ENCODE results near the gene ANO5. TPM values are rescaled to one million over a fixed set of nuclear protein-coding genes. Genes with fewer than 3 reads are reported as not detected.

Gene ANO5
- total and polyA plus RNA-seq, 2 of the 8 experiments (the other 6 are each of a cell fraction or from before 2014, with no cell fraction given), result 2.6 to 5.0 TPM

- TF ChIP-seq CHD7 (IDR thresholded peaks at IDR 0.05; ENCODE audit: insufficient replicate concordance, low read length) (no peak), RNF2 (IDR thresholded peaks at IDR 0.05; ENCODE audit: borderline replicate concordance, low read depth, low read length, missing control alignments, poor library complexity, severe bottlenecking) (no peak), NRF1 (IDR thresholded peaks at IDR 0.05; ENCODE audit: low read depth, low read length) (no peak), POLR2AphosphoS5 (IDR thresholded peaks at IDR 0.05; ENCODE audit: low read depth, low read length) (no peak; the same call in 1 of the 2 replicates), BACH1 (IDR thresholded peaks at IDR 0.05; ENCODE audit: low read length) (no peak), SP1 (IDR thresholded peaks at IDR 0.05; ENCODE audit: low read depth, low read length) (no peak), CREB1 (IDR thresholded peaks at IDR 0.05) (0 out of 2 replicates have a peak, but pooled peaks have one; percentile 27), E2F6 (IDR thresholded peaks at IDR 0.05) (peak; percentile 55; the same call in 1 of the 2 replicates), ZNF274 (IDR thresholded peaks at IDR 0.05; ENCODE audit: borderline replicate concordance, extremely low read depth, low read length) (no peak), SUZ12 (IDR thresholded peaks at IDR 0.05; ENCODE audit: low read length) (no peak)
Observed at GRCh38 chr11:22193348-22194051, 615 bp downstream of the ANO5 start (continued).

Data from H1 (cell line).